HUES48 (cell line): ENCODE measurements around the gene CLEC3A.

ENCODE experiments used
- H3K27ac ChIP-seq: one replicate; pipeline ENCODE4 v1.7.0; 2013; ENCODE audit warnings: low read depth, low read length, inconsistent platforms
- H3K27me3 ChIP-seq: 2 replicates; pipeline ENCODE4 v1.6.1; 2013; ENCODE audit warnings: mild to moderate bottlenecking, low read length; ENCODE audit not compliant: control insufficient read depth, insufficient read depth
- H3K36me3 ChIP-seq: 2 replicates; pipeline ENCODE4 v1.6.1; 2013; ENCODE audit warnings: low read length; ENCODE audit not compliant: control insufficient read depth, insufficient read depth
- H3K4me1 ChIP-seq: 2 replicates; pipeline ENCODE4 v1.6.1; 2013; ENCODE audit warnings: mild to moderate bottlenecking, low read length; ENCODE audit not compliant: control insufficient read depth, insufficient read depth
- H3K4me3 ChIP-seq: 2 replicates; pipeline ENCODE4 v1.5.1; 2013; ENCODE audit warnings: mild to moderate bottlenecking, low read depth, low read length
- H3K9ac ChIP-seq: 2 replicates; pipeline ENCODE4 v1.6.1; 2013; ENCODE audit warnings: mild to moderate bottlenecking, low read depth, low read length, moderate library complexity
- H3K9me3 ChIP-seq: 2 replicates; pipeline ENCODE4 v1.6.1; 2013; ENCODE audit warnings: low read length; ENCODE audit not compliant: control insufficient read depth, insufficient read depth

CLEC3A gene

GRCh38 chr16:78065319-78065718 lies 43.0 kb downstream of the CLEC3A start:
- peaks cover 17% of the 10 kb centered on the region for H3K4me1 ChIP-seq
- peaks cover 54% of the 10 kb centered on the region for H3K27me3 ChIP-seq
- no peak overlapping the region for H3K27ac ChIP-seq
- no peaks in the 10 kb centered on the region for H3K36me3 ChIP-seq
- no peak overlapping the region for H3K9ac ChIP-seq
- no peak overlapping the region for H3K4me3 ChIP-seq
- H3K9me3 ChIP-seq = no peaks in the 10 kb centered on the region

GRCh38 chr16:78069913-78070312 lies 47.6 kb downstream of the CLEC3A start:
- H3K27ac ChIP-seq = no peak overlapping the region
- no peaks in the 10 kb centered on the region for H3K9me3 ChIP-seq
- no peaks in the 10 kb centered on the region for H3K36me3 ChIP-seq
- H3K9ac ChIP-seq = no peak overlapping the region
- H3K4me1 ChIP-seq = peaks cover 32% of the 10 kb centered on the region
- peaks cover 73% of the 10 kb centered on the region for H3K27me3 ChIP-seq
- H3K4me3 ChIP-seq = no peak overlapping the region

GRCh38 chr16:78072275-78072674 lies 49.9 kb downstream of the CLEC3A start:
- Histone ChIP-seq H3K4me3 (no peak overlapping the region), H3K4me1 (peaks cover 36% of the 10 kb centered on the region), H3K36me3 (no peaks in the 10 kb centered on the region), H3K27ac (peak overlapping the region; percentile 72), H3K9me3 (no peaks in the 10 kb centered on the region), H3K27me3 (peaks cover 84% of the 10 kb centered on the region), H3K9ac (no peak overlapping the region)

- Histone ChIP-seq H3K27me3 (peaks cover 92% of the 10 kb centered on the region), H3K9me3 (no peaks in the 10 kb centered on the region), H3K36me3 (no peaks in the 10 kb centered on the region), H3K4me3 (no peak overlapping the region), H3K9ac (no peak overlapping the region), H3K27ac (no peak overlapping the region), H3K4me1 (peaks cover 26% of the 10 kb centered on the region)
Measured at GRCh38 chr16:78075800-78076199, 53.5 kb downstream of the CLEC3A start.

- no peak overlapping the region for H3K4me3 ChIP-seq
- no peak overlapping the region for H3K9ac ChIP-seq
- no peaks in the 10 kb centered on the region for H3K4me1 ChIP-seq
- no peaks in the 10 kb centered on the region for H3K36me3 ChIP-seq
- H3K27me3 ChIP-seq = peaks cover 58% of the 10 kb centered on the region
- H3K27ac ChIP-seq = no peak overlapping the region
- no peaks in the 10 kb centered on the region for H3K9me3 ChIP-seq
Measured at GRCh38 chr16:78081341-78081740, 59.0 kb downstream of the CLEC3A start.
